HCT116 (cell line): ENCODE data around the gene BMAL1. TPM values are rescaled to one million over a fixed set of nuclear protein-coding genes. Genes with fewer than 3 reads are reported as not detected.

Source experiments
- ATAC-seq: fragments of 200-7000 bp; cut with Tn5 transposase; 2 replicates; pipeline ENCODE4 v1.9.1; 2020; ENCODE audit warnings: mild to moderate bottlenecking, moderate library complexity
- BruUV-seq: library from RNA; stranded (reverse); fragments of 400-500 nt; replicated peaks from 2 replicates; lab custom pipeline; 2021; lab: Mats Ljungman, UMichigan
- CTCF ChIA-PET: fragments of 300-600 bp; sonication (Branson Sonifier 250); formaldehyde crosslinking; loops from one replicate; lab custom pipeline; 2021; ENCODE audit warnings: antibody characterized with exemption; lab: Charles Lee
- POLR2A ChIA-PET: fragments of 300-600, 350-600 bp; sonication (Branson Sonifier 250); formaldehyde crosslinking; loops from one replicate; lab custom pipeline; 2021; ENCODE audit warnings: antibody characterized with exemption; lab: Charles Lee
- RAD21 ChIA-PET, 2 experiments: fragments of 300-600 bp; sonication (Branson Sonifier 250); formaldehyde crosslinking; loops; one replicate each; lab custom pipeline; 2023; ENCODE audit warnings: low total read pairs in 2 of 2; ENCODE audit not compliant: uncharacterized antibody in 2 of 2, unreplicated experiment in 2 of 2, low non-redundant PET in 1 of 2; lab: Charles Lee
- DNase-seq: peaks from one replicate; pipeline ENCODE4 v3.0.0-alpha.2; 2010; ENCODE audit warnings: low read depth, low spot score
- H2AFZ ChIP-seq: fragments of 200-600 bp; shearing (Covaris generic), sonication (generic); 2 replicates; pipeline ENCODE4 v1.6.1; 2017; ENCODE audit warnings: low read depth, mixed run types, mixed read lengths, antibody characterized with exemption, low read length; ENCODE audit not compliant: poor library complexity, severe bottlenecking
- H3K27ac ChIP-seq: 2 replicates; pipeline ENCODE4 v1.5.1; 2012; ENCODE audit warnings: low read depth, low read length
- H3K27me3 ChIP-seq: fragments of 200-600 bp; sonication (generic); 2 replicates; pipeline ENCODE4 v1.6.1; 2016; ENCODE audit warnings: mixed run types, low read length, mixed read lengths; ENCODE audit not compliant: insufficient read depth
- H3K36me3 ChIP-seq, 2 experiments: fragments of 200-500 bp in 1 of 2; fragments of 200-600 bp in 1 of 2; sonication (Bioruptor generic) in 1 of 2; sonication (generic) in 1 of 2; 2 replicates each; pipeline versions ENCODE4 v1.5.1 to v1.6.1; 2014 to 2016; ENCODE audit warnings: low read length in 2 of 2, inconsistent platforms in 1 of 2, mixed read lengths in 1 of 2, mixed run types in 1 of 2; ENCODE audit not compliant: insufficient read depth in 2 of 2, control insufficient read depth in 1 of 2
- H3K4me1 ChIP-seq, 2 experiments: fragments of 200-600 bp in 1 of 2; sonication (generic) in 1 of 2; 2 replicates each; pipeline versions ENCODE4 v1.5.1 to v1.6.1; 2012 to 2017; ENCODE audit warnings: low read length in 2 of 2, inconsistent platforms in 1 of 2, mild to moderate bottlenecking in 1 of 2, mixed read lengths in 1 of 2, mixed run types in 1 of 2, moderate library complexity in 1 of 2; ENCODE audit not compliant: insufficient read depth in 2 of 2, control insufficient read depth in 1 of 2
- H3K4me2 ChIP-seq: fragments of 200-600 bp; sonication (generic); 2 replicates; pipeline ENCODE4 v1.6.1; 2017; ENCODE audit warnings: mixed run types, low read length, mixed read lengths
- H3K4me3 ChIP-seq, 2 experiments: fragments of 200-600 bp in 1 of 2; sonication (generic) in 1 of 2; replicated peaks in 1 of 2; 2 replicates each; pipeline ENCODE4 v1.5.1; 2011 to 2016; ENCODE audit warnings: low read length in 2 of 2, control low read depth in 1 of 2, low read depth in 1 of 2, mild to moderate bottlenecking in 1 of 2, mixed read lengths in 1 of 2, mixed run types in 1 of 2
- H3K79me2 ChIP-seq: fragments of 200-600 bp; sonication (generic); 2 replicates; pipeline ENCODE4 v1.6.1; 2017; ENCODE audit warnings: mild to moderate bottlenecking, mixed run types, low read length, moderate library complexity, mixed read lengths; ENCODE audit not compliant: insufficient read depth
- H3K9ac ChIP-seq: fragments of 200-600 bp; sonication (generic); 2 replicates; pipeline ENCODE4 v1.6.1; 2016; ENCODE audit warnings: low read length, mixed read lengths
- H3K9me2 ChIP-seq: fragments of 200-600 bp; sonication (generic), shearing (Covaris generic); 2 replicates; pipeline ENCODE4 v1.6.1; 2017; ENCODE audit warnings: mixed run types, mild to moderate bottlenecking, moderate library complexity; ENCODE audit not compliant: insufficient read depth
- H3K9me3 ChIP-seq, 2 experiments: fragments of 200-500 bp in 1 of 2; fragments of 200-600 bp in 1 of 2; sonication (Bioruptor generic) in 1 of 2; sonication (generic) in 1 of 2; 2 replicates each; pipeline ENCODE4 v1.6.1; 2014 to 2017; ENCODE audit warnings: low read length in 2 of 2, mixed read lengths in 2 of 2, inconsistent platforms in 1 of 2, low read depth in 1 of 2, mild to moderate bottlenecking in 1 of 2, mixed run types in 1 of 2, moderate library complexity in 1 of 2; ENCODE audit not compliant: control insufficient read depth in 1 of 2, insufficient read depth in 1 of 2
- H4K20me1 ChIP-seq: fragments of 200-600 bp; sonication (generic), shearing (Covaris generic); 2 replicates; pipeline ENCODE4 v1.6.1; 2017; ENCODE audit warnings: mixed run types, mild to moderate bottlenecking, moderate library complexity; ENCODE audit not compliant: insufficient read depth
- CBX3 ChIP-seq: IDR thresholded peaks from 2 replicates; pipeline ENCODE4 v1.6.1; 2012; ENCODE audit warnings: low read depth
- FOSL1 ChIP-seq: IDR thresholded peaks from 2 replicates; pipeline ENCODE4 v1.6.1; 2012; ENCODE audit warnings: low read depth
- JUND ChIP-seq: IDR thresholded peaks from 2 replicates; pipeline ENCODE4 v1.6.1; 2012
- POLR2AphosphoS5 ChIP-seq: IDR thresholded peaks from 2 replicates; pipeline ENCODE4 v1.6.1; 2011; ENCODE audit warnings: mild to moderate bottlenecking, low read depth, low read length, moderate library complexity
- SIN3A ChIP-seq: IDR thresholded peaks from 2 replicates; pipeline ENCODE4 v1.6.1; 2012; ENCODE audit warnings: low read depth
- SP1 ChIP-seq: IDR thresholded peaks from 2 replicates; pipeline ENCODE4 v1.6.1; 2012; ENCODE audit warnings: low read depth
- SRF ChIP-seq: IDR thresholded peaks from 2 replicates; pipeline ENCODE4 v1.6.1; 2012; ENCODE audit warnings: low read depth
- TCF7L2 ChIP-seq: IDR thresholded peaks from 2 replicates; pipeline ENCODE4 v1.7.0; 2011; ENCODE audit warnings: borderline replicate concordance, inconsistent platforms; ENCODE audit not compliant: insufficient read depth, insufficient read length; ENCODE audit errors: extremely low read depth
- YY1 ChIP-seq: IDR thresholded peaks from 2 replicates; pipeline ENCODE4 v1.6.1; 2011; ENCODE audit warnings: low read length, low read depth, moderate library complexity, mild to moderate bottlenecking; ENCODE audit not compliant: insufficient replicate concordance; ENCODE audit errors: extremely low read depth
- intact Hi-C: fragments of 100-400 bp; cut with micrococcal nuclease; formaldehyde crosslinking; loops from 2 replicates; pipeline ENCODE4 v1.10.0; 2022
- total RNA-seq: library from RNA; stranded (reverse); gene quantifications from one replicate; pipeline ENCODE4 v1.2.1, GENCODE V29; 2021; ENCODE audit not compliant: unreplicated experiment
- TF ChIP-seq, protein P1 (sequence below), 3 experiments: fragments of 200-600 bp in 1 of 3; sonication (generic) in 1 of 3; IDR thresholded peaks in 2 of 3; conservative IDR thresholded peaks in 1 of 3; 2 replicates each; pipeline ENCODE4 v1.5.1; 2012 to 2017; ENCODE audit warnings: low read depth in 2 of 3, low read length in 2 of 3, antibody characterized with exemption in 1 of 3, borderline replicate concordance in 1 of 3, control low read depth in 1 of 3, mild to moderate bottlenecking in 1 of 3, mixed read lengths in 1 of 3, mixed run types in 1 of 3, moderate library complexity in 1 of 3; ENCODE audit not compliant: insufficient read depth in 1 of 3
- TF ChIP-seq, protein P2 (sequence below): IDR thresholded peaks from 2 replicates; pipeline ENCODE4 v1.6.1; 2012
- TF ChIP-seq, protein P3 (sequence below): IDR thresholded peaks from 2 replicates; pipeline ENCODE4 v1.6.1; 2012; ENCODE audit warnings: low read depth

BMAL1 gene
- total RNA-seq, 1 experiment from 2014 or later, result 17.6 TPM

DNA sequence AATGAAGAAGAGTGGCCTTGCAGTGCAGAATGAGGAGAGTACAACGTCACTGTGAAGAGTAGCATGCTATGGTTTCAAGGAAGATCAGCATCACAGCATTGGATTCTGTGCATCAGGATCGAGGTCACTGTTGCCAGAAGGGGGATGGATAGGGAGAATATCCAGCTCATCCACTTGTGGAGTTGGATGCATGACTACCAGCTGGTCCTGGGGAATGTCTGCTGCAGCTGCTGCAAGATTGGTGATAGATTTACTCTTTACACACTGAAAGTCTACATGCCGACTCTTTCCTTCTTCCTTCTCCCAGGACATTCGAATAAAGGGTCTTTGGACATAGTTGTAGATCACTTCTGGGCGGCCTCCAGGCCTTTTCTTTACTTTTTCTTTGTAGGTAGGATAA lies 111.2 kb downstream of the BMAL1 start:
- Histone ChIP-seq H3K4me1 (no peaks in the 10 kb centered on the region), H4K20me1 (0 out of 2 replicates have a peak, but pooled peaks cover 5% of the 10 kb centered on the region), H3K9me2 (no peaks in the 10 kb centered on the region), H3K4me2 (no peak overlapping the region), H3K27ac (no peak overlapping the region), H3K9me3 (no peaks in the 10 kb centered on the region), H3K9ac (no peak overlapping the region), H3K79me2 (no peaks in the 10 kb centered on the region), H2AFZ (no peak overlapping the region), H3K36me3 (peaks cover 0 to 8% of the 10 kb centered on the region in 2 experiments; a peak in 1 of 4 replicates), H3K4me3 (no peak overlapping the region), H3K27me3 (no peaks in the 10 kb centered on the region)
- BruUV-seq, result no TSS peak
- ChIA-PET RAD21 (no interaction called here), CTCF (interaction anchor here (0.7 kb wide), 1 partner anchor 26 kb away, joined by 3 read pairs; no protein-coding TSS in a partner anchor), POLR2A (no interaction called here)
- intact Hi-C loops, result loop anchor here (10.0 kb wide), 1 partner anchor 424 kb away; no protein-coding TSS in a partner anchor
- ATAC-seq (no peak), DNase-seq (no peak)
- TF ChIP-seq CBX3, result no peak
- TF ChIP-seq YY1, result no peak
- TF ChIP-seq, protein P1, sequence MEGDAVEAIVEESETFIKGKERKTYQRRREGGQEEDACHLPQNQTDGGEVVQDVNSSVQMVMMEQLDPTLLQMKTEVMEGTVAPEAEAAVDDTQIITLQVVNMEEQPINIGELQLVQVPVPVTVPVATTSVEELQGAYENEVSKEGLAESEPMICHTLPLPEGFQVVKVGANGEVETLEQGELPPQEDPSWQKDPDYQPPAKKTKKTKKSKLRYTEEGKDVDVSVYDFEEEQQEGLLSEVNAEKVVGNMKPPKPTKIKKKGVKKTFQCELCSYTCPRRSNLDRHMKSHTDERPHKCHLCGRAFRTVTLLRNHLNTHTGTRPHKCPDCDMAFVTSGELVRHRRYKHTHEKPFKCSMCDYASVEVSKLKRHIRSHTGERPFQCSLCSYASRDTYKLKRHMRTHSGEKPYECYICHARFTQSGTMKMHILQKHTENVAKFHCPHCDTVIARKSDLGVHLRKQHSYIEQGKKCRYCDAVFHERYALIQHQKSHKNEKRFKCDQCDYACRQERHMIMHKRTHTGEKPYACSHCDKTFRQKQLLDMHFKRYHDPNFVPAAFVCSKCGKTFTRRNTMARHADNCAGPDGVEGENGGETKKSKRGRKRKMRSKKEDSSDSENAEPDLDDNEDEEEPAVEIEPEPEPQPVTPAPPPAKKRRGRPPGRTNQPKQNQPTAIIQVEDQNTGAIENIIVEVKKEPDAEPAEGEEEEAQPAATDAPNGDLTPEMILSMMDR (IDR thresholded peaks at IDR 0.05 in 2 of 3, conservative IDR thresholded peaks at IDR 0.05 in 1 of 3; ENCODE audit: borderline replicate concordance in 1 of 3, insufficient read depth in 1 of 3, low read depth in 2 of 3, low read length in 2 of 3), result no peak
- TF ChIP-seq SIN3A, result no peak
- TF ChIP-seq, protein P2, sequence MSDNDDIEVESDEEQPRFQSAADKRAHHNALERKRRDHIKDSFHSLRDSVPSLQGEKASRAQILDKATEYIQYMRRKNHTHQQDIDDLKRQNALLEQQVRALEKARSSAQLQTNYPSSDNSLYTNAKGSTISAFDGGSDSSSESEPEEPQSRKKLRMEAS, result no peak
- TF ChIP-seq TCF7L2, result no peak
- no peak for TF ChIP-seq FOSL1
- TF ChIP-seq, protein P3, sequence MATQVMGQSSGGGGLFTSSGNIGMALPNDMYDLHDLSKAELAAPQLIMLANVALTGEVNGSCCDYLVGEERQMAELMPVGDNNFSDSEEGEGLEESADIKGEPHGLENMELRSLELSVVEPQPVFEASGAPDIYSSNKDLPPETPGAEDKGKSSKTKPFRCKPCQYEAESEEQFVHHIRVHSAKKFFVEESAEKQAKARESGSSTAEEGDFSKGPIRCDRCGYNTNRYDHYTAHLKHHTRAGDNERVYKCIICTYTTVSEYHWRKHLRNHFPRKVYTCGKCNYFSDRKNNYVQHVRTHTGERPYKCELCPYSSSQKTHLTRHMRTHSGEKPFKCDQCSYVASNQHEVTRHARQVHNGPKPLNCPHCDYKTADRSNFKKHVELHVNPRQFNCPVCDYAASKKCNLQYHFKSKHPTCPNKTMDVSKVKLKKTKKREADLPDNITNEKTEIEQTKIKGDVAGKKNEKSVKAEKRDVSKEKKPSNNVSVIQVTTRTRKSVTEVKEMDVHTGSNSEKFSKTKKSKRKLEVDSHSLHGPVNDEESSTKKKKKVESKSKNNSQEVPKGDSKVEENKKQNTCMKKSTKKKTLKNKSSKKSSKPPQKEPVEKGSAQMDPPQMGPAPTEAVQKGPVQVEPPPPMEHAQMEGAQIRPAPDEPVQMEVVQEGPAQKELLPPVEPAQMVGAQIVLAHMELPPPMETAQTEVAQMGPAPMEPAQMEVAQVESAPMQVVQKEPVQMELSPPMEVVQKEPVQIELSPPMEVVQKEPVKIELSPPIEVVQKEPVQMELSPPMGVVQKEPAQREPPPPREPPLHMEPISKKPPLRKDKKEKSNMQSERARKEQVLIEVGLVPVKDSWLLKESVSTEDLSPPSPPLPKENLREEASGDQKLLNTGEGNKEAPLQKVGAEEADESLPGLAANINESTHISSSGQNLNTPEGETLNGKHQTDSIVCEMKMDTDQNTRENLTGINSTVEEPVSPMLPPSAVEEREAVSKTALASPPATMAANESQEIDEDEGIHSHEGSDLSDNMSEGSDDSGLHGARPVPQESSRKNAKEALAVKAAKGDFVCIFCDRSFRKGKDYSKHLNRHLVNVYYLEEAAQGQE, result no peak
- no peak for TF ChIP-seq JUND
- no peak for TF ChIP-seq SRF
- TF ChIP-seq POLR2AphosphoS5, result no peak
- no peak for TF ChIP-seq SP1
